Tibial artery (tissue), 4 donors: ENCODE data around the gene C21orf58.

Source experiments
- DNase-seq, 2 donors: peaks; one replicate each; pipeline ENCODE4 v3.0.0-alpha.2; 2019
- H3K27ac ChIP-seq, 2 donors: fragments of 200-600 bp; sonication (generic) in 1 of 2; 1 replicate in 1 of 2; 2 replicates in 1 of 2; pipeline ENCODE4 v1.5.1; 2018 to 2019; ENCODE audit warnings: mild to moderate bottlenecking in 1 of 2
- H3K27me3 ChIP-seq, 2 donors: fragments of 200-600 bp; sonication (generic) in 1 of 2; one replicate each; pipeline versions ENCODE4 v1.5.1 to v1.6.0; 2016 to 2019
- H3K36me3 ChIP-seq, 3 donors: fragments of 200-600 bp; sonication (generic) in 2 of 3; one replicate each; pipeline ENCODE4 v1.5.1; 2016 to 2019; ENCODE audit warnings: mild to moderate bottlenecking in 2 of 3
- H3K4me1 ChIP-seq, 4 donors: fragments of 200-600 bp; sonication (generic) in 2 of 4; 1 replicate in 3 of 4; 2 replicates in 1 of 4; pipeline ENCODE4 v1.5.1; 2016 to 2019
- H3K4me3 ChIP-seq, 2 donors: fragments of 200-600 bp; sonication (generic) in 1 of 2; 1 replicate in 1 of 2; 2 replicates in 1 of 2; pipeline ENCODE4 v1.5.1; 2018 to 2019; ENCODE audit warnings: mild to moderate bottlenecking in 2 of 2
- H3K9me3 ChIP-seq, 3 donors: fragments of 200-600 bp; sonication (generic) in 1 of 3; one replicate each; pipeline ENCODE4 v1.5.1; 2016 to 2019
- CTCF ChIP-seq, 2 experiments: fragments of 200-600 bp in 1 of 2; fragments of 450-650 bp in 1 of 2; IDR thresholded peaks; one replicate each; pipeline ENCODE4 v1.5.1; 2017 to 2019; ENCODE audit warnings: antibody characterized with exemption in 2 of 2, mild to moderate bottlenecking in 1 of 2, moderate library complexity in 1 of 2
- intact Hi-C: fragments of 100-400 bp; cut with DNase I; formaldehyde crosslinking; loops from one replicate; pipeline ENCODE4 v1.15.0; 2023; ENCODE audit warnings: low total_unique reads

C21orf58 gene

GRCh38 chr21:46284733-46285132 lies 38.9 kb downstream of the C21orf58 start:
- Histone ChIP-seq H3K4me3 (peak overlapping the region; percentile 77 to 79), H3K4me1 (peaks cover 0 to 56% (median 40%) of the 10 kb centered on the region in 4 donors), H3K9me3 (no peaks in the 10 kb centered on the region), H3K27ac (peak overlapping the region in 1 of 2 donors; percentile 90), H3K36me3 (peaks cover 7 to 40% (median 14%) of the 10 kb centered on the region in 3 donors), H3K27me3 (no peaks in the 10 kb centered on the region)
- intact Hi-C loops: loop anchor here (10.0 kb wide), 1 partner anchor 140 kb away; no protein-coding TSS in a partner anchor
- DNase-seq: no peak
- TF ChIP-seq CTCF (IDR thresholded peaks at IDR 0.05): no peak

- DNase-seq: no peak
- no peaks in the 10 kb centered on the region for H3K9me3 ChIP-seq
- no peaks in the 10 kb centered on the region for H3K27me3 ChIP-seq
- TF ChIP-seq CTCF (IDR thresholded peaks at IDR 0.05): no peak
- peak overlapping the region in 1 of 2 donors; percentile 90 for H3K27ac ChIP-seq
- peak overlapping the region in 1 of 2 donors; percentile 11 for H3K4me3 ChIP-seq
- intact Hi-C loops: loop anchor here (10.0 kb wide), 1 partner anchor 139 kb away; no protein-coding TSS in a partner anchor
- H3K36me3 ChIP-seq: peaks cover 12 to 46% (median 19%) of the 10 kb centered on the region in 3 donors
- peaks cover 0 to 56% (median 40%) of the 10 kb centered on the region in 4 donors for H3K4me1 ChIP-seq
Measured at GRCh38 chr21:46284077-46284644, 39.5 kb downstream of the C21orf58 start.

- no peak for DNase-seq
- H3K27me3 ChIP-seq: no peaks in the 10 kb centered on the region
- peaks cover 99 to 100% (median 100%) of the 10 kb centered on the region in 3 donors for H3K36me3 ChIP-seq
- no peak overlapping the region for H3K27ac ChIP-seq
- intact Hi-C loops: no loop called here
- H3K9me3 ChIP-seq: no peaks in the 10 kb centered on the region
- no peak for TF ChIP-seq CTCF (IDR thresholded peaks at IDR 0.05)
- no peaks in the 10 kb centered on the region for H3K4me1 ChIP-seq
- no peak overlapping the region for H3K4me3 ChIP-seq
Measured at GRCh38 chr21:46274797-46275390, 48.8 kb downstream of the C21orf58 start.

GRCh38 chr21:46273341-46273740 lies 50.3 kb downstream of the C21orf58 start:
- H3K4me3 ChIP-seq: no peak overlapping the region
- H3K36me3 ChIP-seq: peaks cover 99 to 100% (median 100%) of the 10 kb centered on the region in 3 donors
- no peaks in the 10 kb centered on the region for H3K9me3 ChIP-seq
- no peak for DNase-seq
- H3K27ac ChIP-seq: no peak overlapping the region
- intact Hi-C loops: no loop called here
- TF ChIP-seq CTCF (IDR thresholded peaks at IDR 0.05): no peak
- H3K4me1 ChIP-seq: no peaks in the 10 kb centered on the region
- no peaks in the 10 kb centered on the region for H3K27me3 ChIP-seq

- Histone ChIP-seq H3K9me3 (no peaks in the 10 kb centered on the region), H3K4me3 (no peak overlapping the region), H3K36me3 (peaks cover 96 to 100% (median 100%) of the 10 kb centered on the region in 3 donors), H3K27me3 (no peaks in the 10 kb centered on the region), H3K4me1 (no peaks in the 10 kb centered on the region), H3K27ac (no peak overlapping the region)
- TF ChIP-seq CTCF (IDR thresholded peaks at IDR 0.05): no peak
- intact Hi-C loops: no loop called here
- DNase-seq: no peak
Measured at GRCh38 chr21:46269466-46269865, 54.2 kb downstream of the C21orf58 start.
